Activated T-cell treated with anti-CD3 and anti-CD28 coated beads, Interleukin-2, amount 50 U/mL, for 1 hour (primary cell): Measurements from ENCODE around the gene GALNT10.
"Not testable (repeated sequence)": the region's sequence is repeated elsewhere in the genome, so short reads cannot be mapped to it uniquely, and the experiment has no call there.

Experiments
- DNase-seq: peaks from one replicate; pipeline ENCODE4 v3.0.0-alpha.2; 2020

Gene GALNT10

GRCh38 chr5:154190595-154191304 is at the start of gene GALNT10:
GALNT10 (plus strand) TSS chr5:154190733; CDS start chr5:154190867, 134 bp downstream.
- DNase-seq: no peak

DNA sequence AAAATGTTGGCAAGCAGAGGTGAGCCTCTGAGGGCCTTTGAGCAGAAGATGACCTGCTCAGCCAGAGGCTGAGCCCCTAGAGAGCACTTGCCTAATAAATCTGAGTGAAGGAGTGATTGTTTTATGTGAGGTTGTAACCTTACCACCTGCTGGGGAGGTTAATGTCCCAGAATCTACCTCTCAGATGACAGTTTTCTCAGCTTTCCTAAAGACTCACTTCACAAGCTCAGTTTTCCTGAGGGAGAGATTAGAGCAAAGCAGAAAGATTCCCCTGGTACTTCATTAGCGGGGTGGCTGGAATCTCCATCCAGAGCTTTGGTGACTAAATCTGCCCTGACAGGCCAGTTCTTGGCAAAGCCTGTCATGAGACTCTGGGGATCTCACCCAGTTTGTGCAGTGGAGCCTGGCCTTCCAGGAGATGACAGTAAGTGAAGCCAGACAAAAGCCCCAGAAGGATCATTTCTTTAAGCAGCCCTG is 48.8 kb upstream of the GALNT10 start:
- no peak for DNase-seq

GRCh38 chr5:154143211-154143641 is 47.3 kb upstream of the GALNT10 start:
- no peak for DNase-seq

DNA sequence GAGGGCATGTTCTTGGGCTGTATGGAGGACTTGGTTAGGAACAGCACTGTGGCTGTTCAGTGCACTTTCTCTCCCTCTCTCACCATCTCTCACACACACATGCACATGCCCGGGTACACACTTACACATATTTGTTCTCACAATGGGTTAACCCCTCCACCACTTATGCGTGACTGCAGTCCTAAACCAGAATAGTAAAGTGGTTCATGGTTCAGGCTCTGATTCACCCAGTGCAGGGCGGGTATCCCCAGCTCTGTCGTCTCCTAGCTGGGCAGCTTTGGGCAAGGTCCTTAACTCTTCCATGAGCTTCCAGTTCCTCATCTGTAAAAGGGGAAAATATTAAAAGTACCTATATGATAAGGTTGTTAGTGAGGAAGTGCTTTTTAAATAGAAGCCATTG is 45.3 kb upstream of the GALNT10 start:
- no peak for DNase-seq

GRCh38 chr5:154146409-154146808 is 44.1 kb upstream of the GALNT10 start:
- no peak for DNase-seq

GRCh38 chr5:154147666-154148065 is 42.9 kb upstream of the GALNT10 start:
- no peak for DNase-seq

GRCh38 chr5:154150471-154150870 is 40.1 kb upstream of the GALNT10 start:
- DNase-seq: not testable (repeated sequence)

- DNase-seq: no peak
These were observed 32.8 kb upstream of the GALNT10 start for GRCh38 chr5:154157483-154158378.

DNA sequence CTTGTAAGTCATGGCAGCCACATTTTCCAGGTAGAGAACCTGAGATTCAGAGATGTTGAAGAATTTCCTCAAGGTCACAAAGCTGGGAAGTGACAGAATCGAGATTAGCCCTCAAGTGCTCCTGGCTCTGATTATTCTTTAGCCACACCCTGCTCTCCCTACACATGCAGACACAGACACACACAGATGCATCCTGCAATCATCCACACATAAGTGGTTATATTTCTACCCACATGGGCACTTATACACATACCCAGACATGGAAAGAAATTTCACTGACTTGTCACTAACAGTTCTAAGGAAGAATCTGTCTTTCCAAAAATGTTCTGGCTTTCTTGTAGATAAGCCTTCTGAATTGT is 32.2 kb upstream of the GALNT10 start:
- DNase-seq: no peak

GRCh38 chr5:154159343-154159742 is 31.2 kb upstream of the GALNT10 start:
- no peak for DNase-seq

GRCh38 chr5:154162539-154163151 is 27.9 kb upstream of the GALNT10 start:
- DNase-seq: no peak

DNA sequence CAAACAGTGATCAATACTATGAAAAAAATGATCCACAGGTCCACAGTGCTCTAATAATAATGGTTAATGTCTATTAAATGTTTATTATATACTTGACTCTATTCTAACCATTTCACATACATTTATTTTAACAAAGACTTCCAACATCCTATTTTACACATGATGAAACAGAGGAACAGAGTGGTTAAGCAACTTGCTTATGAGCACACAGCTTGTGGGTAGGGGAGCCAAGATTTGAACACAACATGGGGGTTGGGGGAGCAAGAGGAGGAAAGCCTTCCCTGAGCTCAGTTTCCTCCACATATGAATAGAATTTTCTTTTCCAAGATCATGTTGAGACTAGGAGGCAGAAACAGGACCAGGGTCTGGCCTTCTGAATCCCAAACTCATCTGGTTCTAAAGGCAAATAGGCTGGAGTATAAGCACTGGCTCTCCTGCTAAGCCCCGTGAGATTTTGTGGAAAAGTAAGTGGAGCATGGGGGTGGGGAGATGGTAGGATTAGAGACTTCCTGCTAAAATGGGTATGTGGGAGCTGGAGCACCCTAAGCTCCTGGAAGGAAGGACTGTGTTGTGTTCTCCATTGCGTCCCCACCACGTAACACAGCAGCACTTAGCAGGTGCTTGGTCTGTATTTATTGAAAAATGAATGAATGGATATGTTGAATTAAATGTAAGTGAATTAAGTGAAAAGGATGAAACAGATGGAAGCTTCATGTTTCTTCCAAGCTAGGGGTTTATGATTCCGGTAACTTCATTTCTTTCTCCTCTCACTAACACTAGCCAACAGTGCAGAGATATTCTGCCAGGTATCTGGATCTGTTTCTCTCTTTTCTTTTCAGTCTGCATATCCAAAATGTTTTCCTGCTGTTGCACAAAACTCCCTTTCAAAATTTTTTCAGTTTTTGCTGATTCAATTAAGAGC is 26.9 kb upstream of the GALNT10 start:
- DNase-seq: no peak

- no peak for DNase-seq
These were observed 26.3 kb upstream of the GALNT10 start for GRCh38 chr5:154164249-154164581.

- DNase-seq: no peak
These were observed 24.6 kb upstream of the GALNT10 start for GRCh38 chr5:154165886-154166285.

DNA sequence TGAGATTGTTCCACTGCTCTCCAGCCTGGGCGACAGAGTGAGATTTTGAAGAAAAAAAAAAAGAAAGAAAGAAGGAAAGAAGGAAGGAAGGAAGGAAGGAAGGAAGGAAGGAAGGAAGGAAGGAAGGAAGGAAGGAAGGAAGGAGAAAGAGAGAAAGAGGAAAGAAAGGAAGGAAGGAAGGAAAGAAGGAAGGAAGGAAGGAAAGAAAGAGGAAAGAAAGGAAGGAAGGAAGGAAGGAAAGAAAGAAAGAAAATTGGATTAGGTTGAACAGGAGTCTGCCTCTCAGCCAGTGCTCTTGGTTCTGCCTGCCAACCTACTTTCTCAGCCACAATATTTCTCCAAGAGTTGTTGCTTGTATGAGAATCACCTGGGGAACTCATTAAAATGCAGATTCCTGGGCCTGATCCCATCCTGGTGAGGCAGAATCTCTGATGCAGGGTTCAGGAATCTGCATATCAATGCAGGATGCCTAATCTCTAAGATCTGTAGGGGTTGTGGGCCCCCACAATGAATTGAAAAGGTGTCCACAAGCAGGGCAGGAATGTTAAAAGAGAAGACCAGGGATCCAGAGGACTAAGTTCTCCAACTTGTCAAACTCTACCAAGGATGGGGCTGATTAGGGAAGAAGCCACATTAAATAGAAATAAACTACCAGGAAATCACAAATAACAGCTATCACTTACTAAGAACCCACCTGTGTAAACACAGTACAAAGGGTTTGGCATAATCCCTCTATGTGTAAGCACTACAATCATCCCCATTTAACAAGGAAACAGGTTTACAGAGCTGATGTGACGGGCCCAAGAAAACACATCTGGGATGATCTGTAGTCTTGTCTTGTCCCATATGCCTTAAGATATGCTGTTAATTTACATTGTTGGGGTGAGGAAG is 23.4 kb upstream of the GALNT10 start:
- DNase-seq: no peak

GRCh38 chr5:154168395-154168794 is 22.1 kb upstream of the GALNT10 start:
- DNase-seq: no peak

DNA sequence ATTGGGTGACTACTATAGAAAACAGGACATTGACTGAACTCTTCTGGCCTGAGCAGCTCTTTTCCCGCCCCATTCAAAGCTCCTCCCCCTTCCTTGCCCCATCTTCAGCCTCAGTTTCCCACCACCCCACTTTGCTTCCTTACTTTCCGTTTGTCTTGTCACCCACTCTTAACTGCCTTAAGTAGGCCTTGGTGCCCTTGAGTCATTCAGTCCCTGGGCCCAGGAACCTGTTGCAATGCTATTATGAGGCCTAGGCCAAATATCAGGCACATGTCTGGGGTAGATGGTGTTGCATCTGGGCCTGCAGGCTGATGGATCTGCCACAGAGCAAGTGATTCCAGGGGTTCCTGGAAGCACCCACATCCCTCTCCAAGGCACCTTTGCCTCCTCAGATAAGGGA is 17.7 kb upstream of the GALNT10 start:
- no peak for DNase-seq

DNA sequence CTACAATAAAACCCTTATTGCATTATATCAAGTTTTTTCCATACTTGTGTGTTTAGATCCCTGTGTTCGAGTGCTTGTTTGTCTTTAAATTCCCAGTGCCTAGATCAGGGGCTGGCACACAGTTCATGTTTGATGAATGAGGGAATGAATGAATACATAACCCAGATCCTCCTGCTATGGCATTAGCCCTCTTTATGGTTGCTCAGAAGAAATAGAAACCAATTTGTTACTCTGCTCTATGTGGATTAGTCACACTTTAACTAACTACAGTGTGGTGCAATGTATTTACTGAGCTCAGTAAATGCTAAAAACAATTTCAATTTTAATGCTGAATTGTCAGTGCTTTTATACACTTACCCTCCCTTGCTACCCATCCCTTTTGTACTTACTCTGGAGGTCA is 16.4 kb upstream of the GALNT10 start:
- DNase-seq: no peak

- no peak for DNase-seq
These were observed 14.4 kb upstream of the GALNT10 start for GRCh38 chr5:154176181-154176580.

DNA sequence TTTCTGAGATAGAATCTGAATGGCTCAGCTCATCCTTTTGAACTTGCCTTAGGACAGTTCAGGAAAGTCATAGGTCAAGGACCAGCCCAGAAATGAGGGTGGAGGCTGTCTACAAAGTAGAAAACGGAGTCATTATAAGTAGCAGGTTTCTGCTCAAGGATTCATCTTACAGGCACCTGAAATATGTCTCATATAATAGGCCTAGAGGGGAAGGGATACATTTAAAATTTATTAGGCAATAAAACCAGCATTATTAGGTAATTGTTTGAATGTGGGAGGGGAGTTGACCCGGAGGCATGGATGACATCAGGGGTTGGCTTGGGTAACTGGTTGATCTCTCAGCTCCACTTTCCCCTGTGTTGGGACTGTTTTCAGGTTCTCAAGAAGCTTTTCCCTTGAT is 11.9 kb upstream of the GALNT10 start:
- no peak for DNase-seq
